ENCODE results near the gene ZBTB16. TPM values are rescaled to one million over a fixed set of nuclear protein-coding genes. Genes with fewer than 3 reads are reported as not detected.

The ZBTB16 gene
- total RNA-seq, 4 donors from 2014 or later: 10.4 to 137 (median 18.8) TPM

DNA sequence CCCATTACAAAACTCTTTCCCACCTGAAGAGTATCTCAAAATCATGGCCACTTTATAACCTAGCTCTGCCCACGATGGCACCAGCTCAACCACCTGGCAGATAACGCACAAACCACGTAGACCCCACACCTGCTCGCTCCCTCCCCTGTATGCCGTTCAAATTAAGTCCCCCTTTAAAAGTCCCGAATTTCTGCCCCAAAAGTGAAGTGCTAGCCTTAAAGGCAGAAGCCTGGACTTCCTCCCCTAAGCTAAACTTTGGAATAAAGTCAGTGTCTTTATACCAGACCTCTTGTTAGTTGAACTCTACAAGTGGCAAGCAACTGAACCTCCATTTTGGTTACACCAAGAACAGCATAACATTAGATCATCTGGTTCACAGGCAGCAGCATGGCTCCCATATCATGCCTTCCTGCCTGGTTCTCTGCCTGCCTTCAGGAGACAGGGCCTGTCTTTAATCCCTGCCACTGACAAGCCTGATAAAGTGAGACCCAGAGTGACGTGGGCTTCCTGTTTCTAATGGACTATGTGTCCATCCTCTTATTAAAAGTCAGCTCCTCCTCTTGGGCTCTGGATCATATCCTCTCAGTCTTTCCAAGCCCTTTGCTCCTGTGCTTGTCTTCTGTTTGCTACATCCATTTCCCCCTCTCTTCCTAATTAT is 204.1 kb downstream of the ZBTB16 start:
- Histone ChIP-seq H3K36me3 (no peaks in the 10 kb centered on the region), H3K4me1 (peaks cover 6 to 28% (median 19%) of the 10 kb centered on the region in 3 donors), H3K9me3 (no peaks in the 10 kb centered on the region), H3K27ac (no peak overlapping the region), H3K27me3 (peaks cover 0 to 3% (median 0%) of the 10 kb centered on the region in 4 donors), H3K4me3 (no peak overlapping the region)
- intact Hi-C loops (cut with DNase I): loop anchor here (5.0 to 10.0 kb wide), 2 partner anchors 231 to 269 kb away; no protein-coding TSS in a partner anchor
- TF ChIP-seq POLR2A (IDR thresholded peaks at IDR 0.05): no peak
- TF ChIP-seq, protein P1, sequence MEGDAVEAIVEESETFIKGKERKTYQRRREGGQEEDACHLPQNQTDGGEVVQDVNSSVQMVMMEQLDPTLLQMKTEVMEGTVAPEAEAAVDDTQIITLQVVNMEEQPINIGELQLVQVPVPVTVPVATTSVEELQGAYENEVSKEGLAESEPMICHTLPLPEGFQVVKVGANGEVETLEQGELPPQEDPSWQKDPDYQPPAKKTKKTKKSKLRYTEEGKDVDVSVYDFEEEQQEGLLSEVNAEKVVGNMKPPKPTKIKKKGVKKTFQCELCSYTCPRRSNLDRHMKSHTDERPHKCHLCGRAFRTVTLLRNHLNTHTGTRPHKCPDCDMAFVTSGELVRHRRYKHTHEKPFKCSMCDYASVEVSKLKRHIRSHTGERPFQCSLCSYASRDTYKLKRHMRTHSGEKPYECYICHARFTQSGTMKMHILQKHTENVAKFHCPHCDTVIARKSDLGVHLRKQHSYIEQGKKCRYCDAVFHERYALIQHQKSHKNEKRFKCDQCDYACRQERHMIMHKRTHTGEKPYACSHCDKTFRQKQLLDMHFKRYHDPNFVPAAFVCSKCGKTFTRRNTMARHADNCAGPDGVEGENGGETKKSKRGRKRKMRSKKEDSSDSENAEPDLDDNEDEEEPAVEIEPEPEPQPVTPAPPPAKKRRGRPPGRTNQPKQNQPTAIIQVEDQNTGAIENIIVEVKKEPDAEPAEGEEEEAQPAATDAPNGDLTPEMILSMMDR (IDR thresholded peaks at IDR 0.05): no peak
- DNase-seq: no peak
- WGBS, 2 donors: 75 to 82% methylated on average over 7 of the region's 7 CpGs

DNA sequence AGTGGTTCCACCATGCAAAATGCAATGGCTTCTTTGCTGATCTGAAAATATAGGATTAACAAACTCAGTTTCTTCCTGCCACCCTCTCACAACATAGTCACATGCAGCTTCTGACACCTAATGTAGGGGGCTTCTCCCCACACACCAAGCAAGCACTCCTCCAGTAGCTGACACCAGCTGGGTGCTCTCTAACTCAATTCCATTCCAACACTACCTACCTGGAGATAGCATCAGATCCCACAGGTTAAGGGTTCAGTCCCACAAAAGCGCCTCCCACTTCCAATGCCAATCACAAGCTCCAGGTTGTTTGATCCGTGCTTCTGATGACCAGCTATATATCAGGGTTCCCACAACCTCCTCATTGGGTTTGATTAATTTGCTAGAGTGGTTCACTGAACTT is 204.9 kb downstream of the ZBTB16 start:
- H3K27me3 ChIP-seq: peaks cover 0 to 3% (median 0%) of the 10 kb centered on the region in 4 donors
- no peak overlapping the region for H3K4me3 ChIP-seq
- H3K4me1 ChIP-seq: peaks cover 0 to 21% (median 11%) of the 10 kb centered on the region in 3 donors
- WGBS, 2 donors: 100% methylated on average over 2 of the region's 2 CpGs; no CpG with 5 or more reads in 1 of the 2 donors
- TF ChIP-seq, protein P1 (IDR thresholded peaks at IDR 0.05): no peak
- TF ChIP-seq POLR2A (IDR thresholded peaks at IDR 0.05): no peak
- no peak overlapping the region for H3K27ac ChIP-seq
- intact Hi-C loops (cut with DNase I): loop anchor here (5.0 to 10.0 kb wide), 2 partner anchors 232 to 270 kb away; no protein-coding TSS in a partner anchor
- DNase-seq: no peak
- no peaks in the 10 kb centered on the region for H3K36me3 ChIP-seq
- no peaks in the 10 kb centered on the region for H3K9me3 ChIP-seq

DNA sequence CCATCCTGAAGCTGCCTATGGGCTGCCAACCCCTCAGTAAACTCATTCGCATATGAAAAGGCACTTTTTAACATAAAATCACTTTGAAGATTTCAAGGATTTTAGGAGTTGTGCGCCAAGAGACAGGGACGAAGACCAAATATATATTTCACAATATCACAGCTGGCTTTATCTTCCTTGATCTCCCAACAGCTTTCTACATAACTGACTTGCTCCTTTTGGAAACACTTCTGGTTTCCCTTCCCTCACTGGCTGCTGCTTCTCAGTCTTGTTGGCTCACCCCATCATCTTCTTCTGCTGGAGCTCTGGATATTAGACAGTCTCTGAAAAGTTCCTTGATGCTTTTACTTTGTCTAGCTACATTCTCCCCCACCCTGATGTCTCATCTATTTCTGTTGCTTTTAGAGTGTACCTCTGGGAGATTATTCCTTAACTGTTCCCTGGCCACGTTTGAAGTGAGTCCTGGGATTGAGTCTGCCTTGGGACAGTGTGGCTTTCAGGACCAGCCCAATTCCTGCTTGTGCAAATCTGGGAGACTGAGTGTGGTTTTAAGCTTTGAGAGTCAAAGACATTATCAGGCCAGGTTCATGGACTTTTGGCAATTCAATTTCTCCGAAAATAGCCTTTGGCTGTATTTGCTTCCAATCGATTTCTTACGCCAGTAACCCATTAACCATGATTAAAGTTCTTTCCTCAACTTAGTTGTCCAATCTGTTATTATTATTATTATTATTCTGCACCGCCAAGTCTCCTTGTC is 205.8 kb downstream of the ZBTB16 start:
- H3K4me1 ChIP-seq: peaks cover 0 to 12% (median 2%) of the 10 kb centered on the region in 3 donors
- no peak for TF ChIP-seq POLR2A (IDR thresholded peaks at IDR 0.05)
- TF ChIP-seq, protein P1 (IDR thresholded peaks at IDR 0.05): no peak
- intact Hi-C loops (cut with DNase I): loop anchor here (10.0 kb wide), 1 partner anchor 270 kb away; no protein-coding TSS in a partner anchor
- no peak overlapping the region for H3K4me3 ChIP-seq
- H3K27me3 ChIP-seq: peaks cover 0 to 4% (median 0%) of the 10 kb centered on the region in 4 donors
- no peak overlapping the region for H3K27ac ChIP-seq
- no peaks in the 10 kb centered on the region for H3K36me3 ChIP-seq
- 76 to 81% methylated on average over 8 of the region's 8 CpGs for WGBS, 2 donors
- H3K9me3 ChIP-seq: no peaks in the 10 kb centered on the region
- no peak for DNase-seq

DNA sequence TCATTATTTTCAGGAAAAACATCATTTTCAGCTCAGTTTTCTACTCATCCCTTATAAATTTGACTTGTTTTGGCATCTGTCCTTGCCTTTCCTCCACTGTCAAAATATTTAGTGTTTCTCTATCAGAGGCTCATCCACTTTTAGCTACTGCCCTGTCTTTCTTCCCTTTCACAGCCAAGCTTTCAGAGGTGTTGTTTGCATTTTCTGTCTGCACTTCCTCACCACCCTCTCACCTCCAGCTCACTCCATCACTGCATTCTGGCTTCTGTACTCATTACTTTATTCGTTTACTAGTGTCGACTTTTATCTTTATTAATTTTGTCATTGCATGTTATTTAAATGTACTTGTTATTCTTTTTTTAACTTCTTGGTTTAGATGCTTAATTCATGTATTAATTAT is 210.0 kb downstream of the ZBTB16 start:
- Histone ChIP-seq H3K36me3 (no peaks in the 10 kb centered on the region), H3K4me1 (no peaks in the 10 kb centered on the region), H3K27me3 (peaks cover 0 to 36% (median 0%) of the 10 kb centered on the region in 4 donors), H3K9me3 (no peaks in the 10 kb centered on the region), H3K27ac (no peak overlapping the region), H3K4me3 (no peak overlapping the region)
- intact Hi-C loops (cut with DNase I): loop anchor here (10.0 kb wide), 1 partner anchor 275 kb away; no protein-coding TSS in a partner anchor
- 67 to 75% methylated on average over 2 of the region's 2 CpGs for WGBS, 2 donors
- DNase-seq: no peak
- TF ChIP-seq POLR2A (IDR thresholded peaks at IDR 0.05): no peak
- TF ChIP-seq, protein P1 (IDR thresholded peaks at IDR 0.05): no peak

Data from esophagus squamous epithelium (tissue), 5 donors.